Measurements from ENCODE around the gene GDI1.
"Not testable (repeated sequence)": the region's sequence is repeated elsewhere in the genome, so short reads cannot be mapped to it uniquely, and the experiment has no call there.

Gene GDI1

GRCh38 chrX:154398668-154399526 lies 38.1 kb upstream of the GDI1 start:
- in situ Hi-C loops (cut with MboI; ENCODE audit: low pct_unique_long_range_greater_than_20kb, low sequenced_read_pairs, unreplicated experiment), result no loop called here
- DNase-seq (ENCODE audit: low spot score), result peak; percentile 59
- TF ChIP-seq CTCF (IDR thresholded peaks at IDR 0.05; ENCODE audit: extremely low read depth, insufficient read depth, missing control alignments), result peak; percentile 77

- DNase-seq (ENCODE audit: low spot score), result no peak
- TF ChIP-seq CTCF (IDR thresholded peaks at IDR 0.05; ENCODE audit: extremely low read depth, insufficient read depth, missing control alignments), result no peak
- in situ Hi-C loops (cut with MboI; ENCODE audit: low pct_unique_long_range_greater_than_20kb, low sequenced_read_pairs, unreplicated experiment), result no loop called here
Observed at GRCh38 chrX:154399527-154400368, 37.2 kb upstream of the GDI1 start.

- in situ Hi-C loops (cut with MboI; ENCODE audit: low pct_unique_long_range_greater_than_20kb, low sequenced_read_pairs, unreplicated experiment); DNase-seq (ENCODE audit: low spot score): not testable (repeated sequence)
Observed at GRCh38 chrX:154400369-154400817, 36.6 kb upstream of the GDI1 start.

GRCh38 chrX:154401045-154401799 lies 35.7 kb upstream of the GDI1 start:
- DNase-seq (ENCODE audit: low spot score), result no peak
- in situ Hi-C loops (cut with MboI; ENCODE audit: low pct_unique_long_range_greater_than_20kb, low sequenced_read_pairs, unreplicated experiment), result no loop called here
- TF ChIP-seq CTCF (IDR thresholded peaks at IDR 0.05; ENCODE audit: extremely low read depth, insufficient read depth, missing control alignments), result no peak

- in situ Hi-C loops (cut with MboI; ENCODE audit: low pct_unique_long_range_greater_than_20kb, low sequenced_read_pairs, unreplicated experiment), result no loop called here
- TF ChIP-seq CTCF (IDR thresholded peaks at IDR 0.05; ENCODE audit: extremely low read depth, insufficient read depth, missing control alignments), result no peak
- no peak for DNase-seq (ENCODE audit: low spot score)
Observed at GRCh38 chrX:154401918-154402621, 34.9 kb upstream of the GDI1 start.

GRCh38 chrX:154402622-154403127 lies 34.3 kb upstream of the GDI1 start:
- in situ Hi-C loops (cut with MboI; ENCODE audit: low pct_unique_long_range_greater_than_20kb, low sequenced_read_pairs, unreplicated experiment), result no loop called here
- no peak for TF ChIP-seq CTCF (IDR thresholded peaks at IDR 0.05; ENCODE audit: extremely low read depth, insufficient read depth, missing control alignments)
- no peak for DNase-seq (ENCODE audit: low spot score)
